Heart left ventricle (tissue), 16 donors: Measurements from ENCODE around the gene SGSM2. TPM values are rescaled to one million over a fixed set of nuclear protein-coding genes. Genes with fewer than 3 reads are reported as not detected.

Source experiments
- ATAC-seq, 4 donors: fragments of 200-7000 bp; cut with Tn5 transposase; one replicate each; pipeline ENCODE4 v1.9.1; 2020 to 2022; ENCODE audit warnings: moderate library complexity in 4 of 4, mild to moderate bottlenecking in 3 of 4, moderate number of reproducible peaks in 1 of 4
- DNase-seq, 5 donors: peaks; one replicate each; pipeline ENCODE4 v3.0.0-alpha.2; 2020
- H3K27ac ChIP-seq, 12 donors: fragments of 200-600 bp; sonication (generic) in 4 of 12; one replicate each; pipeline versions ENCODE4 v1.5.0 to v1.8.0; 2016 to 2022; ENCODE audit warnings: mild to moderate bottlenecking in 2 of 12
- H3K27me3 ChIP-seq, 9 donors: fragments of 200-600 bp; sonication (generic) in 2 of 9; one replicate each; pipeline versions ENCODE4 v1.5.1 to v1.8.0; 2016 to 2022; ENCODE audit warnings: mild to moderate bottlenecking in 3 of 9
- H3K36me3 ChIP-seq, 9 donors: fragments of 200-600 bp; sonication (generic) in 2 of 9; one replicate each; pipeline versions ENCODE4 v1.5.0 to v1.8.0; 2018 to 2022; ENCODE audit warnings: mild to moderate bottlenecking in 2 of 9
- H3K4me1 ChIP-seq, 12 donors: fragments of 200-600 bp; sonication (generic) in 4 of 12; one replicate each; pipeline versions ENCODE4 v1.5.0 to v1.8.0; 2016 to 2022; ENCODE audit warnings: mild to moderate bottlenecking in 3 of 12
- H3K4me3 ChIP-seq, 12 donors: fragments of 200-600 bp; sonication (generic) in 4 of 12; one replicate each; pipeline versions ENCODE4 v1.5.0 to v1.8.0; 2017 to 2022; ENCODE audit warnings: mild to moderate bottlenecking in 9 of 12, moderate library complexity in 4 of 12
- H3K9me3 ChIP-seq, 12 donors: fragments of 200-600 bp; sonication (generic) in 4 of 12; one replicate each; pipeline versions ENCODE4 v1.5.0 to v1.8.0; 2016 to 2022; ENCODE audit warnings: mild to moderate bottlenecking in 1 of 12
- CTCF ChIP-seq, 12 donors: fragments of 200-600 bp; sonication (generic) in 4 of 12; IDR thresholded peaks; one replicate each; pipeline versions ENCODE4 v1.5.0 to v1.8.0; 2018 to 2022; ENCODE audit warnings: antibody characterized with exemption in 12 of 12, mild to moderate bottlenecking in 5 of 12
- POLR2A ChIP-seq, 2 donors: fragments of 450-650 bp; IDR thresholded peaks; one replicate each; pipeline ENCODE4 v1.6.1; 2017; ENCODE audit warnings: antibody characterized with exemption in 2 of 2, mild to moderate bottlenecking in 2 of 2, moderate library complexity in 2 of 2
- WGBS, 4 donors: extraction: QIAGEN DNeasy Blood & Tissue Kit in 2 of 4; methylation state at CpG; one replicate each; pipeline versions ENCODE4 v1.1.5 to v1.1.7; 2013 to 2018; 5-methylcytosine and 5-hydroxymethylcytosine counted together
- intact Hi-C, 10 donors: fragments of 100-400 bp; cut with DNase I; formaldehyde crosslinking; loops; one replicate each; pipeline versions ENCODE4 v1.11.1 to v1.14.2; 2022
- long read RNA-seq, 3 donors: library from polyadenylated mRNA; unstranded; transcript quantifications; one replicate each; pipeline ENCODE4 v2.0.0, GENCODE V29; 2020 to 2021
- polyA plus RNA-seq, 2 donors: library from polyadenylated mRNA; stranded (reverse); fragments of 200-250 nt; gene quantifications; one replicate each; pipeline ENCODE4 v1.2.3, GENCODE V29; 2013
- total RNA-seq, 9 donors: library from RNA; depleted of rRNA in 2 of 9; stranded (reverse); fragments of >200 nt in 2 of 9; fragmentation: NEBNext Ultra II Directional in 3 of 9; extraction: Animal tissue kit (Norgen Biotek cat#: 25700) in 3 of 9; gene quantifications; one replicate each; pipeline versions ENCODE4 v1.1.0 to v1.2.4, GENCODE V29; 2016 to 2023
- donor health status: ischemic (EF 13 %, LVEDD 7.1; RV severe dilation, severe dysfunction).
- donor health status: healthy with polysubstance abuse.
- donor health status: DM: no; HTN: yes; CAD: no.
- donor health status: DM: no; HTN: no; CAD: no.
- donor health status: ischemic (EF 25% LVEDD 6.9; RV normal size, moderate dysfunction).
- donor health status: ischemic (EF 25% LVEDD 5.7; RV mildly dilated, moderate dysfunction).
- donor health status: healthy.
- donor health status: DM: yes; HTN: yes; CAD: no.
- donor health status: ischemic (EF 35%, LVEDD 5.7; RV mildly dilated, moderate dysfunction).
- donor health status: nonischemic (EF 11% LVEDD 7.7; RV severe dilation, severe dysfunction).
- donor health status: DM: yes; HTN: yes; CAD: no.
- donor health status: PGD.
- donor health status: ischemic (EF 29% LVEDD 5.4; RV normal size, mild dysfunction).
- donor health status: nonischemic (EF 23%, LVEDD 6.1; RV moderate dilation, normal function).

SGSM2 gene
- total RNA-seq (10 to 100 TPM; 17.0 to 33.8 (median 22.3) TPM), polyA plus RNA-seq (10 to 100 TPM; 19.3 to 35.1 TPM)
- long read RNA-seq, donor 1, full-length matches to known transcripts = 2 of 18 reads
- long read RNA-seq, donor 1, partial matches to known transcripts = 12 of 18 reads
- long read RNA-seq, donor 1, other reads (novel, unspliced or antisense) = 4 of 18 reads
- long read RNA-seq, donor 2, partial matches to known transcripts = 15 of 24 reads
- long read RNA-seq, donor 2, other reads (novel, unspliced or antisense) = 7 of 24 reads
- long read RNA-seq, donor 3, full-length matches to known transcripts = 5 of 26 reads
- long read RNA-seq, donor 3, partial matches to known transcripts = 14 of 26 reads
- long read RNA-seq, donor 3, other reads (novel, unspliced or antisense) = 7 of 26 reads

DNA sequence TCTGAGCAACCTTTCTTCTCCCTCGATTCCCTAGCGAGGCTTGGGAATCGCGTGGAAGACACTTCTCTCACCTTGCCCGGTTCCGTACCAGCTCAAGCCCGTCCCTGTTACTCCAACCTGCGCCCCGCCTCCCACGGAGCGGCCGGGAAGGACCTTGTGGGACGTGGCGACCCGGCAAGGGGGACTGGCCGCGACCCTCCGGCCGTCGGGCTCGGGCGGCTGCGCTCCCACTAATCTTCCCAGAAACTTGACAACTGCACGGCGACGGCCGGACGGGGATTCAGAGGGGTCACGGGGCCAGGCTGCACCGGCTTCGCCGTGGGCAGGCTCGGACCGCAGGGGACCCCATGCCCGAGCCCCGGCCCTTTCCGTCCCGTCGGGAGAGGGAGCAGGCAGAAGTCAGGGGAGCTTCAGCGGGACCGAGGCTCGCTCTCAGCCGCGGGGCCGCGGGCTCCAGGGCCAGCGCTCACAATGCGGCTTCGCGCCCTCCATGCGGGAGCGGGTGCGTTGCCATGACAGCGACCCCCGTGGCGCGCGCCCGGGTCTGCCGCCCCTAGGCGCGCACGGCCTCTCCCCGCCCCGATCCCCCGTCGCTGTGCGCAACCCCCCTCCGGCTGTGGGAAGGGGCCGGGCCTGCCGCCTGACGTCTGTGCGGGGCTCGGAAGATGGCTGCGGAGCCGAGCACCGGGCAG is at the start of gene SGSM2:
Gene SGSM2, plus strand, starts transcription at position 650 of the 692 bp plus-strand sequence. CDS start 188 bp downstream, outside the sequence.
- 0 to 1% (median 1%) methylated on average over 6 to 77 of the region's 77 CpGs for WGBS, 4 donors
- intact Hi-C loops = no loop called here
- Histone ChIP-seq H3K9me3 (no peaks in the 10 kb centered on the region), H3K27ac (peak within 1 kb of the TSS; percentile 6 to 95 (median 82)), H3K36me3 (peaks cover 0 to 42% (median 33%) of the 10 kb centered on the region in 9 donors), H3K4me3 (peak within 1 kb of the TSS; percentile 70 to 96 (median 88)), H3K27me3 (no peaks in the 10 kb centered on the region), H3K4me1 (peaks cover 0 to 31% (median 17%) of the 10 kb centered on the region in 12 donors)
- TF ChIP-seq CTCF (IDR thresholded peaks at IDR 0.05) (peak in 1 of 12 donors; percentile 4), POLR2A (IDR thresholded peaks at IDR 0.05) (peak in 1 of 2 donors; percentile 14)
- ATAC-seq (peak in 3 of 4 donors; percentile 67 to 76 (median 72)), DNase-seq (peak; percentile 73 to 85 (median 79))

GRCh38 chr17:2289878-2290478 is 47.3 kb upstream of the SGSM2 start:
- ATAC-seq = no peak
- peaks cover 0 to 96% (median 90%) of the 10 kb centered on the region in 9 donors for H3K36me3 ChIP-seq
- H3K4me1 ChIP-seq = peaks cover 0 to 6% (median 0%) of the 10 kb centered on the region in 12 donors
- no peak for DNase-seq
- WGBS, 4 donors = 92 to 98% (median 95%) methylated on average over 5 of the region's 5 CpGs
- H3K9me3 ChIP-seq = no peaks in the 10 kb centered on the region
- no peaks in the 10 kb centered on the region for H3K27me3 ChIP-seq
- TF ChIP-seq POLR2A (IDR thresholded peaks at IDR 0.05) = no peak
- H3K27ac ChIP-seq = no peak overlapping the region
- intact Hi-C loops = loop anchor here in 5 of 10 donors (10.0 kb wide), 3 partner anchors 235 to 395 kb away; partner anchors contain the start of gene HIC1 (in 1 of the 5)
- no peak overlapping the region for H3K4me3 ChIP-seq

GRCh38 chr17:2292100-2292499 is 45.2 kb upstream of the SGSM2 start:
- TF ChIP-seq POLR2A (IDR thresholded peaks at IDR 0.05) (no peak), CTCF (IDR thresholded peaks at IDR 0.05) (no peak)
- ATAC-seq = no peak
- intact Hi-C loops = no loop called here

GRCh38 chr17:2295575-2295974 is 41.7 kb upstream of the SGSM2 start:
- intact Hi-C loops = no loop called here
- 76 to 88% (median 82%) methylated on average over 1 of the region's 1 CpG for WGBS, 4 donors
- H3K36me3 ChIP-seq = peaks cover 0 to 100% (median 93%) of the 10 kb centered on the region in 9 donors
- DNase-seq (no peak), ATAC-seq (no peak)
- H3K27ac ChIP-seq = no peak overlapping the region
- H3K4me1 ChIP-seq = peaks cover 0 to 6% (median 0%) of the 10 kb centered on the region in 12 donors
- H3K4me3 ChIP-seq = no peak overlapping the region
- no peaks in the 10 kb centered on the region for H3K9me3 ChIP-seq
- TF ChIP-seq POLR2A (IDR thresholded peaks at IDR 0.05) = no peak
- TF ChIP-seq CTCF (IDR thresholded peaks at IDR 0.05) = no peak
- no peaks in the 10 kb centered on the region for H3K27me3 ChIP-seq

More at GRCh38 chr17:2292100-2292499, 45.2 kb upstream of the SGSM2 start:
- Histone ChIP-seq H3K27me3 (no peaks in the 10 kb centered on the region), H3K36me3 (peaks cover 0 to 99% (median 97%) of the 10 kb centered on the region in 9 donors), H3K4me3 (no peak overlapping the region), H3K27ac (no peak overlapping the region), H3K4me1 (peaks cover 0 to 6% (median 0%) of the 10 kb centered on the region in 12 donors), H3K9me3 (no peaks in the 10 kb centered on the region)
- WGBS, 4 donors = 83 to 88% (median 85%) methylated on average over 2 of the region's 2 CpGs
- no peak for DNase-seq
